ACC112 (cell line): Measurements from ENCODE around the gene RDH5.
A peak's percentile ranks its signal among the peaks of the same experiment; 100 is the strongest.

ENCODE experiments used
- H2AFZ ChIP-seq: fragments of 200-600 bp; sonication (generic); one replicate; pipeline ENCODE4 v1.6.0; 2017; ENCODE audit warnings: antibody characterized with exemption, low read length; ENCODE audit not compliant: unreplicated experiment
- H3K27ac ChIP-seq: fragments of 200-600 bp; sonication (generic); 2 replicates; pipeline ENCODE4 v1.5.1; 2014; ENCODE audit warnings: low read depth, mild to moderate bottlenecking, antibody characterized with exemption, low read length, moderate library complexity
- H3K27me3 ChIP-seq: fragments of 200-600 bp; sonication (generic); 2 replicates; pipeline ENCODE4 v1.6.1; 2014; ENCODE audit warnings: mild to moderate bottlenecking, antibody characterized with exemption, low read length, moderate library complexity, mixed read lengths; ENCODE audit not compliant: insufficient read depth
- H3K36me3 ChIP-seq: fragments of 200-600 bp; sonication (generic); 2 replicates; pipeline ENCODE4 v1.6.1; 2016; ENCODE audit warnings: mild to moderate bottlenecking, antibody characterized with exemption, low read length, moderate library complexity, mixed read lengths; ENCODE audit not compliant: insufficient read depth
- H3K4me1 ChIP-seq: fragments of 200-600 bp; sonication (generic); one replicate; pipeline ENCODE4 v1.6.1; 2016; ENCODE audit warnings: low read length, mixed read lengths; ENCODE audit not compliant: insufficient read depth, unreplicated experiment, control insufficient read depth
- H3K4me3 ChIP-seq: fragments of 200-600 bp; sonication (generic); 2 replicates; pipeline ENCODE4 v1.5.1; 2014; ENCODE audit warnings: mild to moderate bottlenecking, low read depth, low read length
- H3K79me2 ChIP-seq: fragments of 200-600 bp; sonication (generic); one replicate; pipeline ENCODE4 v1.6.0; 2016; ENCODE audit warnings: low read length; ENCODE audit not compliant: control insufficient read depth, unreplicated experiment, insufficient read depth

The RDH5 gene

DNA sequence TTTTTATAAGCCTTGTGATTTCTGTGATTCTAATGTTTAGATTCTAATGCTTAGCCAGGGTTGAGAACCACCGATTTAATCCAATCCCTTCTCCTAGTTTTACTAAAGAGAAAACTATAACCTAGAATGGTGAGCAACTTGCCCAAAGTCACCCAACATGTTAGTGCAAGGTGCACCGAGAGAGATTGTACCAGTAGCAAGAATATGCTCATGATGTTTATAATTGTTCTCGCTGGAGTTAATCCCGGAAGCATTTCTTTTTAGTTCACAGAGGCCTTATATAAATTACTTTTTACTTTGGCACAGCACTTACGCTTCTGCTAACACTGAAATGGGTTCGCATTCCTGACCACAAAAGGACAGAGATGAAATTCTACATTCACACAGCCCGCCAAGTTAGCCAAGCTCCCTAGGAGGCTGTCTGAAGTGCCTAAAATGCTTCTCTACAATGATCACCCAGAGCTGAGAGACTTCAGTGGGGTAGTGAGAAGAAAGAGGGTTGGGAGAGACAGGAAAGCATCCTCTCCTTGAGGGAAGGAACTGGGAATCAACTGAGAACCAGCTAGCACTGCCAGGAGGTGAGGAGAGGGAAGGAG, 4.9 kb upstream of the RDH5 start:
- Histone ChIP-seq H2AFZ (peak overlapping the region; percentile 90), H3K79me2 (no peaks in the 10 kb centered on the region), H3K4me1 (peaks cover 64% of the 10 kb centered on the region), H3K4me3 (peak overlapping the region; percentile 78), H3K27me3 (no peaks in the 10 kb centered on the region), H3K36me3 (no peaks in the 10 kb centered on the region), H3K27ac (peak overlapping the region; percentile 91)

DNA sequence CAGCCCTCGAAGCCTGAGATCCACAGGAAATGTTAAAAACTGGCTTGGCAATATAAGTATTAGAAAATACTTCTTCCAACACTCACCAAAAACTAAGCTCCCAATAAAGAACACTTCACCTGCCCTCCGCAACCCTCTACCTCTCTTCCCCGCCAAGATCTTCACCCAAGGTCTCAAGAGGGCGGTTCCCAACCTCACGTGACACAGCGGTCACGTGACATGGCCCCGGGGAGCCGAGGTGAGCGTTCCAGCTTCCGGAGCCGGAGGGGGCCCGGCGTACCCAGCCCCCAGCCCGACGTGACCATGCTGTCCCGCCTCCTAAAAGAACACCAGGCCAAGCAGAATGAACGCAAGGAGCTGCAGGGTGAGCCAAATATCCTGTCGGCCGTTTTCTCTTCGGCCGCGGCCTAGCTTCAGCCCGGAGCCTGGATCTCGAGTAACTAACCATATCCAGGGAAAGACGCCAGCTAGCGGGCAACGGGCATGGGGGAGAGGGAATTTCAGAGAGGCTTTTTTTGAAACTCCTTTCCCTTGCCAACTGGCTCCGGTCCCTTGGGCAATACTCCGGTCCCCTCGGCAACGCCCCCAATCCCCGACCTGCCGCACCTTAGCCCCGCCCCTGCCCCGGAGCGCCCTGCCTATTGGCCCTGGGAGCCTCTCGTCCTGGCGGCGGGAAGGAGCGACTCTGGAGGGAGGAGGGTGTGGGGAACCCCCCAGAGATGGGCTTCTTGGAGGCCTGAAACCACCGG, 4.2 kb upstream of the RDH5 start, which contains the start of gene BLOC1S1:
Gene BLOC1S1, plus strand, starts transcription at position 214 of the 749 bp plus-strand sequence. Its CDS starts 6 bp downstream, at position 220.
- Histone ChIP-seq H3K27me3 (no peaks in the 10 kb centered on the region), H3K36me3 (no peaks in the 10 kb centered on the region), H3K4me3 (peak within 1 kb of the TSS; percentile 78), H3K27ac (peak within 1 kb of the TSS; percentile 91), H3K79me2 (no peaks in the 10 kb centered on the region), H2AFZ (peak within 1 kb of the TSS; percentile 90), H3K4me1 (peaks cover 71% of the 10 kb centered on the region)

DNA sequence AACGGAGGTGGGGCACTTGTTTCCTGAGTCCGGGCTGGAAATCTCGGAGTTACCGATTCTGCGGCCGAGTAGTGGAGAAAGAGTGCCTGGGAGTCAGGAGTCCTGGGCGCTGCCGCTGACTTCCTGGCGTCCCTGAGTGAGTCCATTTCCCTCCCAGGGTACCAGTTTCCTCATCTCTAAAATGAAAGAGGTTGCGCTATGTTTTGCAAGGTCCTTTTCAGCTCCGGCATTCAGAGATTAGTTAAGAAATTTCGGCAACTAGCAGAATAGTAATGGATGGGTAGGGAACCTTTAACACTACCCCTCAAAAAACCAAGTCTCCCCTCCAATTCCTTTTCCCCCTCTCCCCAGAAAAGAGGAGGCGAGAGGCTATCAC, 3.6 kb upstream of the RDH5 start:
- peaks cover 75% of the 10 kb centered on the region for H3K4me1 ChIP-seq
- H3K27ac ChIP-seq = peak overlapping the region; percentile 91
- H3K36me3 ChIP-seq = no peaks in the 10 kb centered on the region
- no peak overlapping the region for H2AFZ ChIP-seq
- no peaks in the 10 kb centered on the region for H3K27me3 ChIP-seq
- peak overlapping the region; percentile 78 for H3K4me3 ChIP-seq
- no peaks in the 10 kb centered on the region for H3K79me2 ChIP-seq

DNA sequence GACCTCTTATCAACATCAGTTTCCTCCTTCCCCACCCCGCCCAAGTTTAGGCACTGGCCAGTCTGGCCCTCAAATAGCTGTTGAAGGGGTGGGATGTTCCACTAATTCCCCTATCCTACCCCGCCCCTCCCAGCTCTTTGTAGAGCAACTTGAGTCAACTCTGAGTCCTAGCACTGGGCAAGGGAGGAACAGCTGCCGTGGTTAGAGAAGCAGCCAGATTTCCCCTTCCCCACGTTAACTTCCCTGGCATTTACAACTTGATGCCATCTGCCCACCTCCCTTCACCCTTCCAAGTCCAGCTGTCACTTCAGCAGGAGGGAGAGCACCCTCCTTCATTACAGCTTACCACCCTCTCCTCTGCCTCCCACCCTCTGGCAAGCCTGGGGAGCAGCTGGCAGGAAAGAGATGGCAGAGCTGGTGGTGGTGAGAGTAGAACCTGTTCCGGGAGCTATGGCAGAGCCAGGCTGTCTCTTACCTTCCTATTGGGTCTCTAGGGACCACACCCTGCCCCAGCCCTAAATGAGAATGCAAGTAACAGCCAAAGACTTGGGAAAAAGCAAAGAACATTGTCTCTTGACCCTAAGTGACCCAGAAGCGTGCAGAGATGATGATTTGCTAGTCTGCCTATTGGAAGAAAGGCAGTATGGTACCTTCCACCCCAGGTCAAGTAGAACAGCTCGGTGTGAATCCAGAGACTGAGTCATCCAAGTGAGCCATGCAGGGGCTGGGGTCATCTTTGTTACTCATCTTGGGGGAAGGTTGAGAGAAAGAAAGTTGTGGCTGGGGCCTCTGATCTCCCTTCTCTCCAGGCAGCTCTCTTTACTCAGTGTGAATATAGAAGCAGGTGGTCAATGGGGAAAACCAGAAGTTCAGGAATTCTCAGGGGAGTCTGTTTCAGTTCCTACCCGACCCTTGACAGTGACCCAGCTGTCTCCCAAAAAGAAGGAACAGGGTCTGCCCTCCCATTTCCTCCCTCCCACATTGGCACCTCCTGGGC, 2.9 kb upstream of the RDH5 start:
- Histone ChIP-seq H3K27me3 (no peaks in the 10 kb centered on the region), H3K4me1 (peaks cover 71% of the 10 kb centered on the region), H3K36me3 (no peaks in the 10 kb centered on the region), H3K79me2 (no peaks in the 10 kb centered on the region), H3K27ac (peak overlapping the region; percentile 91), H3K4me3 (peak overlapping the region; percentile 78), H2AFZ (no peak overlapping the region)

DNA sequence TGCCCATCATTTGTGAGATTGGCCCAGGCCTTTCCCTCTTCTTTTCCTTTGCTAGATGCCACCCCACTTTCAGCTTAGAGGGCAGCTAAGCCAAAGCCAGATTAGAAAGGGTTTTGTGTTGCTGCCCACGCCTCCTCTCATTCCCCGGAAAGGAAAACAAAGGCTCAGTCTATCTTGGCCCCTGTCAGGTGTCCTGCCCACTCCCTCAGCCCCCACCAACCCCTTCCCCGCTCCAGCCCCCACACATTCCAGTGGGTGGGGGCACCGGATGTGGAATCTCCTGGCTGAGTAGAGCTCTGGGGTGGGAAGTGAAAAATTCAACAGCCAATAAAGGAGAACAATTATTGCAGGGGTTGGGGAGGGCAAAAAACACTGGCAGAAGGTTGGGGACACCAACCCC, 2.2 kb upstream of the RDH5 start:
- Histone ChIP-seq H3K4me1 (peaks cover 64% of the 10 kb centered on the region), H3K4me3 (peak overlapping the region; percentile 78), H3K27ac (peak overlapping the region; percentile 91)

DNA sequence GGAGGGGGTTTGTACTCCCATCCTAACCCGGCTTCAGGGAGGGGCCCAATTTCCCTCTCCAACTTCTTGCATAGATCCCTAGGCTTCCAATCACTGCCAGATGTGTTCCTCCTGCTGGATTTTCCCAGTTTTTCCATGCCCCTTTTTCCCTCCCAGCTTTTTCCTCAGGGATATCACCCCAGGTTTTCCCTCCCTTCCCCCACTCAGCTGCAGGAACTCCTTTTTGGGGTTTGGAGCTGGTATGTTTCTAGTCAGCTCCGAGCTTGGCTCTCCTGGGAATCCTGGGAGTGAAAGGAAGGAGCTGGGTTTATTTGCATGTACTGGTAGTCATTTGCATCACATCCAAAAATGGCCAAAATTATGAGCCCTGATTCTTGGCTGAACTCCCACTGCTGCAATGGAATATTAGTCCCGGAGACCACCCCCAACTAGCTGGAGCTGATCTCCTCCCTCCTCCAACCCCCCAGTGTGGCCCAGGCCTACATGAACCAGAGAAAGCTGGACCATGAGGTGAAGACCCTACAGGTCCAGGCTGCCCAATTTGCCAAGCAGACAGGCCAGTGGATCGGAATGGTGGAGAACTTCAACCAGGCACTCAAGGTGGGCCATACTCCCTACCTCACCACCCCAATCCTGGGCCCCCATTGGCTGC, 1.4 kb upstream of the RDH5 start:
- Histone ChIP-seq H3K79me2 (peaks cover 2% of the 10 kb centered on the region), H3K27ac (peak overlapping the region; percentile 91), H3K4me1 (peaks cover 65% of the 10 kb centered on the region), H2AFZ (no peak overlapping the region), H3K36me3 (no peaks in the 10 kb centered on the region; the same call in 1 of the 2 replicates), H3K4me3 (peak overlapping the region; percentile 78), H3K27me3 (no peaks in the 10 kb centered on the region)

More for the DNA sequence above, 2.2 kb upstream of the RDH5 start:
- H3K27me3 ChIP-seq = no peaks in the 10 kb centered on the region
- no peak overlapping the region for H2AFZ ChIP-seq
- H3K79me2 ChIP-seq = no peaks in the 10 kb centered on the region
- no peaks in the 10 kb centered on the region for H3K36me3 ChIP-seq

DNA sequence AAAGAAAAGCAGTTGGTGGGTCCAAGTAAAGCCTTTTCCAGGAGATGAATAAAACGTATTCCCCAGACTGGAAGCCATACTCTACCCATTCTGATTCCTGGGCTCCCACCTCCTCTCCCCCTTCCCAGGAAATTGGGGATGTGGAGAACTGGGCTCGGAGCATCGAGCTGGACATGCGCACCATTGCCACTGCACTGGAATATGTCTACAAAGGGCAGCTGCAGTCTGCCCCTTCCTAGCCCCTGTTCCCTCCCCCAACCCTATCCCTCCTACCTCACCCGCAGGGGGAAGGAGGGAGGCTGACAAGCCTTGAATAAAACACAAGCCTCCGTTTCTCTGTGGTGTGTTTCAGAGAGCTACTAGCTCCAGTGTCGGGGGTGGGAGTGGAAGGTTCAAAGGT, 822 bp upstream of the RDH5 start:
- H3K79me2 ChIP-seq = peaks cover 7% of the 10 kb centered on the region
- H3K27me3 ChIP-seq = no peaks in the 10 kb centered on the region
- peaks cover 4% of the 10 kb centered on the region; the same call in 1 of the 2 replicates for H3K36me3 ChIP-seq
- H3K4me3 ChIP-seq = no peak overlapping the region
- peak overlapping the region; percentile 91 for H3K27ac ChIP-seq
- peaks cover 71% of the 10 kb centered on the region for H3K4me1 ChIP-seq
- no peak overlapping the region for H2AFZ ChIP-seq

DNA sequence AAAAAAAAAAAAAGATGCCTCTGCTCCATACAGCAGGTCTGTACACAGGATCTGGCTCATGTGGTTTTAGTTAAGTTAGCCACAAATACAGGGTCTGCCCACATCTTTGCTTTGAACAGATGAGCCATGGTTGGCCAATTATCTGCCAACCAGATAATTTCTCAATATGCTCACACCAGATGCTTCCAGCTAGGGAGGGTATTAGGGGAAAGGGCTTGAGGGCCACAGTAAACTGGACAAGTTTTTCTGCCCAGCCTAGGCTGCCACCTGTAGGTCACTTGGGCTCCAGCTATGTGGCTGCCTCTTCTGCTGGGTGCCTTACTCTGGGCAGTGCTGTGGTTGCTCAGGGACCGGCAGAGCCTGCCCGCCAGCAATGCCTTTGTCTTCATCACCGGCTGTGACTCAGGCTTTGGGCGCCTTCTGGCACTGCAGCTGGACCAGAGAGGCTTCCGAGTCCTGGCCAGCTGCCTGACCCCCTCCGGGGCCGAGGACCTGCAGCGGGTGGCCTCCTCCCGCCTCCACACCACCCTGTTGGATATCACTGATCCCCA, 776 bp downstream of the RDH5 start:
- peak overlapping the region; percentile 91 for H3K27ac ChIP-seq
- no peak overlapping the region for H2AFZ ChIP-seq
- H3K79me2 ChIP-seq = peaks cover 15% of the 10 kb centered on the region
- H3K4me3 ChIP-seq = peak overlapping the region; percentile 54
- peaks cover 79% of the 10 kb centered on the region for H3K4me1 ChIP-seq
- peaks cover 13% of the 10 kb centered on the region; the same call in 1 of the 2 replicates for H3K36me3 ChIP-seq
- no peaks in the 10 kb centered on the region for H3K27me3 ChIP-seq

DNA sequence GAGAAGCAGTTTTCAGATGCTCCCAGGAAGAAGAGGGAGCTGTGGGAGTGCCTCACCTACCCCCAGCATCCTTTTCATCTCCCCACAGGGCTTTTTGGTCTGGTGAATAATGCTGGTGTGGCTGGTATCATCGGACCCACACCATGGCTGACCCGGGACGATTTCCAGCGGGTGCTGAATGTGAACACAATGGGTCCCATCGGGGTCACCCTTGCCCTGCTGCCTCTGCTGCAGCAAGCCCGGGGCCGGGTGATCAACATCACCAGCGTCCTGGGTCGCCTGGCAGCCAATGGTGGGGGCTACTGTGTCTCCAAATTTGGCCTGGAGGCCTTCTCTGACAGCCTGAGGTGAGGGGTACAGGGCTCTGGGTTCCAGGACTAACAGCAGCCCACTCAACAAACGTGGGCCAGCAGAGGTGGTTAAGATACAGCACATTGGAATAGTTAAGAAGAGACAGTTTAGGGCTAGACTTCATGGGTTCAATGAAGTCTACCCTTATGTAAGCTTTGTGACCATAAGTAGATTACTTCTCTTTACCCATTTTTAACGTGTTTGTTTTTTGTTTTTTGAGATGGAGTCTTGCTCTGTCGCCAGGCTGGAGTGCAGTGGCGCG, 1.5 kb downstream of the RDH5 start:
- H3K36me3 ChIP-seq = peaks cover 17% of the 10 kb centered on the region; the same call in 1 of the 2 replicates
- no peaks in the 10 kb centered on the region for H3K27me3 ChIP-seq
- H3K27ac ChIP-seq = peak overlapping the region; percentile 32
- peaks cover 20% of the 10 kb centered on the region for H3K79me2 ChIP-seq
- no peak overlapping the region for H2AFZ ChIP-seq
- peaks cover 84% of the 10 kb centered on the region for H3K4me1 ChIP-seq
- peak overlapping the region; percentile 30 for H3K4me3 ChIP-seq
